Measurements from ENCODE around the gene TMEM259.

- no peak for TF ChIP-seq EZH2phosphoT487 (conservative IDR thresholded peaks at IDR 0.05; ENCODE audit: low read length)
- no peak for TF ChIP-seq CTCF (IDR thresholded peaks at IDR 0.05; ENCODE audit: insufficient read depth, low read length, poor library complexity, severe bottlenecking)
These were observed 45.4 kb upstream of the TMEM259 start for GRCh38 chr19:1066251-1066747.
